HEK293T (cell line): ENCODE measurements around the gene SPIRE2.

Experiments used
- ARNT ChIP-seq: fragments of 450-650 bp; IDR thresholded peaks from 2 replicates; pipeline ENCODE4 v1.6.1; 2017; ENCODE audit warnings: mild to moderate bottlenecking
- BHLHE40 ChIP-seq: fragments of 450-650 bp; IDR thresholded peaks from 2 replicates; pipeline ENCODE4 v1.6.1; 2016; ENCODE audit warnings: mild to moderate bottlenecking, moderate library complexity, borderline replicate concordance
- CTBP1 ChIP-seq: fragments of 450-650 bp; IDR thresholded peaks from 2 replicates; pipeline ENCODE4 v1.6.1; 2016; ENCODE audit warnings: borderline replicate concordance
- ELF4 ChIP-seq: fragments of 450-650 bp; IDR thresholded peaks from 2 replicates; pipeline ENCODE4 v1.6.1; 2017; ENCODE audit warnings: antibody characterized with exemption
- FOXA1 ChIP-seq: fragments of 450-650 bp; IDR thresholded peaks from 2 replicates; pipeline ENCODE4 v1.6.1; 2016; ENCODE audit warnings: mild to moderate bottlenecking
- FOXK2 ChIP-seq: fragments of 450-650 bp; IDR thresholded peaks from 2 replicates; pipeline ENCODE4 v1.6.1; 2016; ENCODE audit warnings: mild to moderate bottlenecking
- HDGF ChIP-seq: fragments of 450-650 bp; IDR thresholded peaks from 2 replicates; pipeline ENCODE4 v1.6.1; 2017; ENCODE audit warnings: antibody characterized with exemption, borderline replicate concordance
- L3MBTL2 ChIP-seq: fragments of 450-650 bp; conservative IDR thresholded peaks from 2 replicates; pipeline ENCODE4 v1.6.1; 2016; ENCODE audit warnings: mild to moderate bottlenecking
- NFRKB ChIP-seq: fragments of 450-650 bp; IDR thresholded peaks from 2 replicates; pipeline ENCODE4 v1.6.1; 2016; ENCODE audit warnings: mild to moderate bottlenecking, moderate library complexity
- PKNOX1 ChIP-seq: fragments of 450-650 bp; IDR thresholded peaks from 2 replicates; pipeline ENCODE4 v1.6.1; 2016
- SP1 ChIP-seq: fragments of 450-650 bp; IDR thresholded peaks from 2 replicates; pipeline ENCODE4 v1.6.1; 2017
- SUZ12 ChIP-seq: fragments of 450-650 bp; IDR thresholded peaks from 2 replicates; pipeline ENCODE4 v1.6.1; 2016; ENCODE audit warnings: mild to moderate bottlenecking
- TARDBP ChIP-seq: fragments of 450-650 bp; IDR thresholded peaks from 2 replicates; pipeline ENCODE4 v1.6.1; 2016

DNA sequence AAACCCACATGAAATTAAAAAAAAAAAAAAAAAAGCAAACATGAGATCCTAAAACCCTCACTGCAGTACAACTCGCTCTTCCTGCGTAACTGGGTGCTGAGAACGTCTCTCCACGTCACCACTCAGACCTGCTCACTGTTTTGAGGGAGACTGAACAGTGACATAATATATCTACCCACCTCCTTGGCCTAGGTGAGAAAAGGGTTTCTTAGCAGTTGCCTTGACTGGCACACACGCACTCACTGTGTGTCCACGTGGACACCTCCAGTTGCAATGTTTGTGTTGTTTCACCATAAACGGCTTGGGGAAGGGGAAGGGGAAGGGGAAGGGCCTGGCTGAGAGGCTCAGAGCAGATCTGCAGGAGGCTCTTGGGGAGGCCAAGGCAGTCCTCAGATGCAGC, 43.9 kb upstream of the SPIRE2 start:
- TF ChIP-seq PKNOX1 (no peak), FOXK2 (no peak), ARNT (no peak), SUZ12 (no peak), FOXA1 (no peak), BHLHE40 (no peak), HDGF (no peak), SP1 (no peak), NFRKB (no peak), TARDBP (no peak), CTBP1 (no peak), L3MBTL2 (no peak), ELF4 (no peak)
